GM12878 (cell line): ENCODE measurements around the gene PADI2. TPM values are rescaled to one million over a fixed set of nuclear protein-coding genes. Genes with fewer than 3 reads are reported as not detected.
A peak's percentile ranks its signal among the peaks of the same experiment; 100 is the strongest.

Source experiments
- ATF2 ChIP-seq: IDR thresholded peaks from 2 replicates; pipeline ENCODE4 v1.6.1; 2012; ENCODE audit warnings: low read length, inconsistent platforms
- BRCA1 ChIP-seq: IDR thresholded peaks from 2 replicates; pipeline ENCODE4 v1.6.1; 2011; ENCODE audit warnings: low read depth, low read length, improper control_type of control experiment
- DPF2 ChIP-seq: fragments of 450-650 bp; IDR thresholded peaks from 2 replicates; pipeline ENCODE4 v1.6.1; 2017; ENCODE audit warnings: mild to moderate bottlenecking
- EZH2 ChIP-seq: IDR thresholded peaks from 2 replicates; pipeline ENCODE4 v1.6.1; 2012; ENCODE audit warnings: low read depth, mild to moderate bottlenecking, control low read depth, inconsistent platforms, low read length, borderline replicate concordance; ENCODE audit not compliant: control insufficient read depth
- FOS ChIP-seq: IDR thresholded peaks from 3 replicates; pipeline ENCODE4 v1.6.1; 2011; ENCODE audit warnings: borderline replicate concordance; ENCODE audit not compliant: insufficient read length; ENCODE audit errors: extremely low read depth
- FOXK2 ChIP-seq: fragments of 450-650 bp; IDR thresholded peaks from 2 replicates; pipeline ENCODE4 v1.6.1; 2017; ENCODE audit warnings: mild to moderate bottlenecking, moderate library complexity
- GATAD2B ChIP-seq: fragments of 450-650 bp; conservative IDR thresholded peaks from 2 replicates; pipeline ENCODE4 v1.6.1; 2017; ENCODE audit warnings: low read depth, mild to moderate bottlenecking, moderate library complexity
- NBN ChIP-seq: fragments of 450-650 bp; IDR thresholded peaks from 2 replicates; pipeline ENCODE4 v1.6.1; 2016
- REST ChIP-seq: IDR thresholded peaks from 2 replicates; pipeline ENCODE4 v1.6.1; 2012; ENCODE audit warnings: mild to moderate bottlenecking, low read depth, low read length
- SMAD1 ChIP-seq: fragments of 450-650 bp; IDR thresholded peaks from 2 replicates; pipeline ENCODE4 v1.6.1; 2018; ENCODE audit warnings: mild to moderate bottlenecking, low read depth; ENCODE audit not compliant: partially characterized antibody
- SP1 ChIP-seq: IDR thresholded peaks from one replicate; pipeline ENCODE4 v1.6.1; 2011; ENCODE audit warnings: low read depth, low read length
- SPI1 ChIP-seq: IDR thresholded peaks from 2 replicates; pipeline ENCODE4 v1.6.1; 2011; ENCODE audit warnings: low read depth, mild to moderate bottlenecking, low read length, moderate library complexity, borderline replicate concordance; ENCODE audit not compliant: insufficient read depth
- STAT1 ChIP-seq: fragments of 450-650 bp; conservative IDR thresholded peaks from 2 replicates; pipeline ENCODE4 v1.6.1; 2014; ENCODE audit warnings: antibody characterized with exemption, mild to moderate bottlenecking
- ZBTB40 ChIP-seq: fragments of 450-650 bp; IDR thresholded peaks from 2 replicates; pipeline ENCODE4 v1.6.1; 2016; ENCODE audit warnings: mild to moderate bottlenecking, moderate library complexity, borderline replicate concordance
- polyA plus RNA-seq, 11 experiments: library from polyadenylated mRNA; depleted of rRNA in 4 of 11; unstranded in 6 of 11; stranded (reverse) in 5 of 11; fragments of >200 nt; fragmentation: Nextera tagmentation in 4 of 11; fragmentation: Illumina TruSeq in 1 of 11; extraction: Ambion mirVana in 4 of 11; extraction: Trizol in 1 of 11; gene quantifications; 1 replicate in 1 of 11; 2 replicates in 10 of 11; pipeline versions ENCODE4 v1.2.1 to v1.2.3, GENCODE V29; 2011 to 2016; ENCODE audit warnings: inconsistent platforms in 2 of 11, missing spikeins in 2 of 11, low read depth in 1 of 11
- total RNA-seq, 4 experiments: library from RNA; depleted of rRNA in 3 of 4; stranded (reverse); fragments of >200 nt in 3 of 4; fragmentation: Illumina TruSeq in 1 of 4; extraction: Trizol in 1 of 4; gene quantifications; 2 replicates each; pipeline versions ENCODE4 v1.2.1 to v1.2.3, GENCODE V29; 2013 to 2021

PADI2 gene
- total and polyA plus RNA-seq, 10 of the 15 experiments (the other 5 are each of a cell fraction or from before 2014, with no cell fraction given) = 0.05 to 3.0 (median 0.10) TPM; not detected in 1

- no peak for TF ChIP-seq ATF2
- TF ChIP-seq DPF2 = no peak
- TF ChIP-seq FOXK2 = no peak
- TF ChIP-seq GATAD2B = no peak
- peak; percentile 22 for TF ChIP-seq SMAD1
- no peak for TF ChIP-seq ZBTB40
- TF ChIP-seq FOS = no peak
- TF ChIP-seq BRCA1 = no peak
- no peak for TF ChIP-seq REST
- no peak for TF ChIP-seq SP1
- no peak for TF ChIP-seq EZH2
- TF ChIP-seq NBN = 0 out of 2 replicates have a peak, but pooled peaks have one; percentile 52
- peak; percentile 61; the same call in 1 of the 2 replicates for TF ChIP-seq SPI1
- TF ChIP-seq STAT1 = no peak
- TF ChIP-seq, all 136 proteins: peak for 7
Measured at GRCh38 chr1:17118706-17119075, 560 bp downstream of the PADI2 start (continued).
